ENCODE results near the gene LNX1. TPM values are rescaled to one million over a fixed set of nuclear protein-coding genes. Genes with fewer than 3 reads are reported as not detected.
"Not testable (repeated sequence)": the region's sequence is repeated elsewhere in the genome, so short reads cannot be mapped to it uniquely, and the experiment has no call there.

LNX1 gene
- total RNA-seq, 1 donor = 3.5 TPM

DNA sequence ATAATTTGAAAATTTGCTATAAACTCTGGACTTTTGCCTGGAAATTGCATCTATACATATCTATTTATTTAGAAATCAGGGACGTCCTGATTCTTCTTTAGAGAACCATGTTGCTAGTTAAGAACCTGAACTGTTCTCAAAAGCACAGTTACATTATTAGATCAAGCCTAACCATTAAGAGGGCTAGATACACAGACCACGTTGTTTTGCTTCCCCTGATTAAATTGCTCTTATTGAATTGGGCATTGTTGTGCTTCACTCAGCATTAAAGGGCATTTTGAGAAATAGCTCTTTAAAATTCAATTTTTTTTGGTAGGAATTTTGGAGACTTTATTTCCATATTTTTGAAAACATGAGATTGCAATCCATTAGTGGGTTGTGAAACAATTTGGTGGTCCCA, 169.5 kb downstream of the LNX1 start:
- TF ChIP-seq, protein P1, sequence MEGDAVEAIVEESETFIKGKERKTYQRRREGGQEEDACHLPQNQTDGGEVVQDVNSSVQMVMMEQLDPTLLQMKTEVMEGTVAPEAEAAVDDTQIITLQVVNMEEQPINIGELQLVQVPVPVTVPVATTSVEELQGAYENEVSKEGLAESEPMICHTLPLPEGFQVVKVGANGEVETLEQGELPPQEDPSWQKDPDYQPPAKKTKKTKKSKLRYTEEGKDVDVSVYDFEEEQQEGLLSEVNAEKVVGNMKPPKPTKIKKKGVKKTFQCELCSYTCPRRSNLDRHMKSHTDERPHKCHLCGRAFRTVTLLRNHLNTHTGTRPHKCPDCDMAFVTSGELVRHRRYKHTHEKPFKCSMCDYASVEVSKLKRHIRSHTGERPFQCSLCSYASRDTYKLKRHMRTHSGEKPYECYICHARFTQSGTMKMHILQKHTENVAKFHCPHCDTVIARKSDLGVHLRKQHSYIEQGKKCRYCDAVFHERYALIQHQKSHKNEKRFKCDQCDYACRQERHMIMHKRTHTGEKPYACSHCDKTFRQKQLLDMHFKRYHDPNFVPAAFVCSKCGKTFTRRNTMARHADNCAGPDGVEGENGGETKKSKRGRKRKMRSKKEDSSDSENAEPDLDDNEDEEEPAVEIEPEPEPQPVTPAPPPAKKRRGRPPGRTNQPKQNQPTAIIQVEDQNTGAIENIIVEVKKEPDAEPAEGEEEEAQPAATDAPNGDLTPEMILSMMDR (IDR thresholded peaks at IDR 0.05; ENCODE audit: insufficient read depth, low read length) = no peak
- H3K4me3 ChIP-seq (ENCODE audit: low read depth, low read length) = no peak overlapping the region
- no peak for DNase-seq (ENCODE audit: low read depth)

DNA sequence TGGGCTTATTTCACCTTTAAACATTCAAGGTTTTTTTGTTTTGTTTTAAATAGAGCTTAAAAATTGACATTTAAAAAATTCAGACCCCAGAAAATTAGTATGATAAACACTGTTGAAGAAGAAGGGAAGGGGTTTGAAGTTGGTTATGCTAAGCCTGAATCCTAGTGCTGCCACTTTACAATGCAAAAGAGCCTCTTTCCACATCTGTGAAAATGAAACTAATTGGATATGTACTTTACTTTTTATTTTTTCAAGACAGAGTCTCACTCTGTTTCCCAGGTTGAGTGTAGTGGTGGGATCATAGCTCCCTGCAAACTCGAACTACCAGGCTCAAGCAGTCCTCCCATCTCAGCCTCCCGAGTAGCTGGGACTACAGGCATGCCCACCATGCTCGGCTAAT, 172.1 kb downstream of the LNX1 start:
- DNase-seq (ENCODE audit: low read depth) = no peak
- TF ChIP-seq, protein P1 (IDR thresholded peaks at IDR 0.05; ENCODE audit: insufficient read depth, low read length) = no peak
- no peak overlapping the region for H3K4me3 ChIP-seq (ENCODE audit: low read depth, low read length)

DNA sequence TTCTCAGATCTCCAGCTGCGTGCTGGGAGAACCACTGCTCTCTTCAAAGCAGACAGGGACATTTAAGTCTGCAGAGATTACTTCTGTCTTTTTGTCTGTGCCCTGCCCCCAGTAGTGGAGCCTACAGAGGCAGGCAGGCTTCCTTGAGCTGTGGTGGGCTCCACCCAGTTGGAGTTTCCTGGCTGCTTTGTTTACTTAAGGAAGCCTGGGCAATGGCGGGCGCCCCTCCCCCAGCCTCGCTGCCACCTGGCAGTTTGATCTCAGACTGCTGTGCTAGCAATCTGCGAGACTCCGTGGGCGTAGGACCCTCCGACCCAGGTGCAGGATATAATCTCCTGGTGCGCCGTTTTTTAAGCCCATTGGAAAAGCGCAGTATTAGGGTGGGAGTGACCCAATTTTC, 181.8 kb downstream of the LNX1 start:
- not testable (repeated sequence) for DNase-seq (ENCODE audit: low read depth); H3K4me3 ChIP-seq (ENCODE audit: low read depth, low read length)

Other genes starting within 250 kb of the LNX1 start
- gene SCFD2, start 225.4 kb downstream of the LNX1 start, total RNA-seq (ENCODE audit: low replicate concordance) = 36.7 and 69.2 TPM in 2 replicates
- gene FIP1L1, start 213.8 kb downstream of the LNX1 start, total RNA-seq (ENCODE audit: low replicate concordance) = 115 and 176 TPM in 2 replicates

Measured in fibroblast of the aortic adventitia (primary cell).